ENCODE data around the gene PBX4.

- no peak for TF ChIP-seq POLR2A (IDR thresholded peaks at IDR 0.05; ENCODE audit: low read depth, low read length)
- no peak for TF ChIP-seq POLR2AphosphoS5 (IDR thresholded peaks at IDR 0.05; ENCODE audit: low read depth, low read length)
Observed at GRCh38 chr19:19537075-19538048, 81.1 kb downstream of the PBX4 start.
